H1 (cell line): ENCODE results near the gene RGS2.

Experiments used
- BRCA1 ChIP-seq: IDR thresholded peaks from 2 replicates; pipeline ENCODE4 v1.6.1; 2012; ENCODE audit warnings: low read depth, low read length, improper control_type of control experiment
- EZH2 ChIP-seq: fragments of 200-600 bp; sonication (generic); IDR thresholded peaks from 2 replicates; pipeline ENCODE4 v1.7.1; 2012; ENCODE audit warnings: low read depth, mild to moderate bottlenecking, moderate library complexity, low read length, inconsistent platforms; ENCODE audit not compliant: severe bottlenecking
- GABPA ChIP-seq: IDR thresholded peaks from 2 replicates; pipeline ENCODE4 v1.6.1; 2011; ENCODE audit warnings: mild to moderate bottlenecking, low read length, moderate library complexity, borderline replicate concordance; ENCODE audit not compliant: insufficient read depth
- POLR2A ChIP-seq, 2 experiments: IDR thresholded peaks; 1 replicate in 1 of 2; 2 replicates in 1 of 2; pipeline ENCODE4 v1.6.1; 2011; ENCODE audit warnings: low read depth in 2 of 2, low read length in 2 of 2, mild to moderate bottlenecking in 2 of 2; ENCODE audit errors: control extremely low read depth in 1 of 2
- POLR2AphosphoS5 ChIP-seq: IDR thresholded peaks from 2 replicates; pipeline ENCODE4 v1.6.1; 2011; ENCODE audit warnings: low read depth, low read length
- RBBP5 ChIP-seq: IDR thresholded peaks from 2 replicates; pipeline ENCODE4 v1.7.1; 2012; ENCODE audit warnings: low read depth, mild to moderate bottlenecking, inconsistent platforms, low read length, moderate library complexity, borderline replicate concordance
- RFX5 ChIP-seq: IDR thresholded peaks from 2 replicates; pipeline ENCODE4 v1.6.1; 2011; ENCODE audit warnings: low read depth, low read length, improper control_type of control experiment, borderline replicate concordance
- TF ChIP-seq, protein P1 (sequence below), 3 experiments: IDR thresholded peaks; 1 replicate in 2 of 3; 2 replicates in 1 of 3; pipeline versions ENCODE4 v1.5.1 to v1.6.1; 2011; ENCODE audit warnings: low read length in 3 of 3, mild to moderate bottlenecking in 3 of 3, inconsistent platforms in 2 of 3, low read depth in 1 of 3, moderate library complexity in 1 of 3; ENCODE audit not compliant: insufficient read depth in 1 of 3; ENCODE audit errors: control extremely low read depth in 1 of 3
- TF ChIP-seq, protein P2 (sequence below): IDR thresholded peaks from 2 replicates; pipeline ENCODE4 v1.6.1; 2011; ENCODE audit warnings: low read length, improper control_type of control experiment

DNA sequence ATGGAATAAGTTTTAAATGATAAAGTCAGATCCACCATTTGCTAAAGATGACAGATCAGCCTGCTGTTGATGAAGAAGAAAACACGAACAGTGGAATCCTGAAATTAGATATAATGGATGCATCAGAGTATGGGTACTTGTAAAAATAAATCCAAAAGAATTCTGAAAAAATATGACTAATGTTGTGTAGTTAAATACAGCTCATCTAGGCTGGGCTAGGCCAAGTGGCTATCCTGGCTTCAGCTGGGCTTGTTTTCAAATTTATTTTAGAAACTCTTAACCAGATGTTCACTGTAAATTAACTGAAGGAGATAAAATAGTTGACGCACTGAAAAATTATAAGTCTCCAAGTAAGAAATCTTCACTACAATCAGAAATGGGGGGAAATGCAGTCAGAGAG is 7.4 kb upstream of the RGS2 start:
- TF ChIP-seq POLR2AphosphoS5 (no peak), POLR2A (IDR thresholded peaks at IDR 0.05; ENCODE audit: control extremely low read depth in 1 of 2, low read depth in 2 of 2, low read length in 2 of 2) (no peak), EZH2 (no peak), RFX5 (no peak), GABPA (no peak), BRCA1 (no peak), RBBP5 (no peak)
- TF ChIP-seq, protein P1, sequence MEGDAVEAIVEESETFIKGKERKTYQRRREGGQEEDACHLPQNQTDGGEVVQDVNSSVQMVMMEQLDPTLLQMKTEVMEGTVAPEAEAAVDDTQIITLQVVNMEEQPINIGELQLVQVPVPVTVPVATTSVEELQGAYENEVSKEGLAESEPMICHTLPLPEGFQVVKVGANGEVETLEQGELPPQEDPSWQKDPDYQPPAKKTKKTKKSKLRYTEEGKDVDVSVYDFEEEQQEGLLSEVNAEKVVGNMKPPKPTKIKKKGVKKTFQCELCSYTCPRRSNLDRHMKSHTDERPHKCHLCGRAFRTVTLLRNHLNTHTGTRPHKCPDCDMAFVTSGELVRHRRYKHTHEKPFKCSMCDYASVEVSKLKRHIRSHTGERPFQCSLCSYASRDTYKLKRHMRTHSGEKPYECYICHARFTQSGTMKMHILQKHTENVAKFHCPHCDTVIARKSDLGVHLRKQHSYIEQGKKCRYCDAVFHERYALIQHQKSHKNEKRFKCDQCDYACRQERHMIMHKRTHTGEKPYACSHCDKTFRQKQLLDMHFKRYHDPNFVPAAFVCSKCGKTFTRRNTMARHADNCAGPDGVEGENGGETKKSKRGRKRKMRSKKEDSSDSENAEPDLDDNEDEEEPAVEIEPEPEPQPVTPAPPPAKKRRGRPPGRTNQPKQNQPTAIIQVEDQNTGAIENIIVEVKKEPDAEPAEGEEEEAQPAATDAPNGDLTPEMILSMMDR (IDR thresholded peaks at IDR 0.05; ENCODE audit: control extremely low read depth in 1 of 3, insufficient read depth in 1 of 3, low read depth in 1 of 3, low read length in 3 of 3): no peak
- TF ChIP-seq, protein P2, sequence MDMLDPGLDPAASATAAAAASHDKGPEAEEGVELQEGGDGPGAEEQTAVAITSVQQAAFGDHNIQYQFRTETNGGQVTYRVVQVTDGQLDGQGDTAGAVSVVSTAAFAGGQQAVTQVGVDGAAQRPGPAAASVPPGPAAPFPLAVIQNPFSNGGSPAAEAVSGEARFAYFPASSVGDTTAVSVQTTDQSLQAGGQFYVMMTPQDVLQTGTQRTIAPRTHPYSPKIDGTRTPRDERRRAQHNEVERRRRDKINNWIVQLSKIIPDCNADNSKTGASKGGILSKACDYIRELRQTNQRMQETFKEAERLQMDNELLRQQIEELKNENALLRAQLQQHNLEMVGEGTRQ: no peak
